Stimulated activated CD4-positive, alpha-beta T cell treated with anti-CD3 and anti-CD28 coated beads, Interleukin-4, amount 100 ng/mL, for 24 hours (primary cell): Measurements from ENCODE around the gene BPGM.

Source experiments
- DNase-seq: peaks from one replicate; pipeline ENCODE4 v3.0.0-alpha.2; 2020

BPGM gene

GRCh38 chr7:134723892-134724291 is 77.2 kb downstream of the BPGM start:
- DNase-seq = no peak

DNA sequence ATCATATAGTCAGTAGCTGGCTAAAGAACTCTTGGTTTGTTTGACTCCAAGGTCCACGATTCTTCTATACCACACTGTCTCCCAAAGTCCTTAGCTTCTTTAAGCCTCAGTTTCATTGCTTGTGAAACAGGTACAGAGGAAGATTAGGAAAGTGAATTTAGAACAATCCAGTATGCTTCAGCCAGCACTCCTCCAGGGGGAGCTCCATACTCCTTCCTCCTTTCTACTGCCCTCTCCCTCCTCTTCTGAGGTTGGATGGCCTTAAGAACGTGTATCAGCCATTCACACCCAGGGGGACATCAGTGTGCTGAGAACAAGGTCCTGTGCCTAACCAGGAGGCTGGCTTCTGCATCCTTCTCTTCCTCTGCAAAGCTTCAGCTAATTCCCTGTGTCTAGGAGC is 78.0 kb downstream of the BPGM start:
- DNase-seq = no peak

- no peak for DNase-seq
Measured at GRCh38 chr7:134726581-134726980, 79.9 kb downstream of the BPGM start.

- no peak for DNase-seq
Measured at GRCh38 chr7:134727711-134728110, 81.1 kb downstream of the BPGM start.
